Measurements from ENCODE around the gene TRIP10. TPM values are rescaled to one million over a fixed set of nuclear protein-coding genes. Genes with fewer than 3 reads are reported as not detected.

Gene TRIP10, protein sequence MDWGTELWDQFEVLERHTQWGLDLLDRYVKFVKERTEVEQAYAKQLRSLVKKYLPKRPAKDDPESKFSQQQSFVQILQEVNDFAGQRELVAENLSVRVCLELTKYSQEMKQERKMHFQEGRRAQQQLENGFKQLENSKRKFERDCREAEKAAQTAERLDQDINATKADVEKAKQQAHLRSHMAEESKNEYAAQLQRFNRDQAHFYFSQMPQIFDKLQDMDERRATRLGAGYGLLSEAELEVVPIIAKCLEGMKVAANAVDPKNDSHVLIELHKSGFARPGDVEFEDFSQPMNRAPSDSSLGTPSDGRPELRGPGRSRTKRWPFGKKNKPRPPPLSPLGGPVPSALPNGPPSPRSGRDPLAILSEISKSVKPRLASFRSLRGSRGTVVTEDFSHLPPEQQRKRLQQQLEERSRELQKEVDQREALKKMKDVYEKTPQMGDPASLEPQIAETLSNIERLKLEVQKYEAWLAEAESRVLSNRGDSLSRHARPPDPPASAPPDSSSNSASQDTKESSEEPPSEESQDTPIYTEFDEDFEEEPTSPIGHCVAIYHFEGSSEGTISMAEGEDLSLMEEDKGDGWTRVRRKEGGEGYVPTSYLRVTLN
- 10 to 100 TPM; 10.3 to 11.1 TPM for total RNA-seq

DNA sequence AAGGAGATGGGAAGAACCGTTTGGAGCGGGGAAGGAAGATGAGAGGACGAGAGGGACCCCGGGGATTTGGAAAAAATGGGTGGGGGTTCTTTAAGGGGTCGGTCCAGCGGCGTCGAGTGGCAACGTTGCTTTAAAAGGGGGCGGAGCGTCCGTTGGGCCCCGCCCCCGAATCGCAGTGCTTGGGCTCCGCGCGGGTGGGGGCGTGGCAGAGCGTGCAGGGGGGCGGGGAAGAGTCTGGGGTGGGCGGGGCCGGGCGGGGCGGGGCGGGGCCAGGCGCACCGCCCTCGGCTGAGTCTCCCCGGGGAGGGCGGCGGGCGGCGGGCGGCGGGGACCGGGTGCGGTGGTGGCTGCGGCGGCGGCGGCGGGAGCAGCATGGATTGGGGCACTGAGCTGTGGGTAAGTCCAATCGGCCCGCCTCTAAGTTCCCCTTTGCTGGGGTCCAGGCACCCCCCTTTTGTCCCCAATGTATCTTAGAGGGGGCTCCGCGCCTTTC, at the start of gene TRIP10:
TSS of gene TRIP10 (plus strand) at position 291 of the 493 bp plus-strand sequence. CDS start at position 373, 82 bp downstream.

DNA sequence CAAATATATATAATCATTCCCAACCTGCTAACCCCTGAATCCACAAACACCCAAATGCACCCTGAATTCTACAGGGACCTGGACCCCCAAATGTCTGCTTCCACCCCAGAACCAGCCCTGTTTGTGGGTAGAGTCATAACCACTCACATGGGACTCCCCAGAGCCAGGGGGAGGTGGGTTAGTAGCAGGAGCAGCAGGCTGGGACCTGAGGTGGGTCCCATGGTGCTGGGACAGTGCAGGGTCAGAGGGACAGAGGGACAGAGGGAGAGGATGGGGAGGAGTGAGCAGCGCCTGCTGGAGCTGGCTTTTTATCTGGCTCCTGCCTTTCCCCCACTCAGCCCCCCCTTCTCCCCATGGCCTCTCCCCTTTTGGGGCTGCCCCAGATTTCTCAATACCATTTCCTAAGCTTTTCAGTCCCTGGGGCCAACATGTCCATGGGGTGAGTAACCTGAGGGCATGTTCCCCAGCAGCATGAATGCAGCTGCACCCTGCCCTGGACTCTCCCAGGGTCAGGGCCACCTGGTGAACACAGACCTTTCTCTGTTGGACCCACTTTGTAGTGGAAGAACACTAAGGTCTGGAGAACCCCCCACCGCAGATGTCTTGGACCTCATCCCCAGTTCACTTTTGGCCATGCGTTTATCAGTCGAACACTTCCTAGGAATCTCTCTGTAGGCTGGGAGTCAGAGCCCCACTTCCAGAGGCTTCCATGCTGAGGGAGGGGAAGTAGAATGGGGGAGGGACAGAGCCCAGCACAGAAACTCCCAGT, 18.9 kb upstream of the TRIP10 start, which contains the start of gene C3:
TSS of gene C3 (minus strand) at position 282 of the 769 bp plus-strand sequence. CDS start at position 221, 61 bp downstream.

DNA sequence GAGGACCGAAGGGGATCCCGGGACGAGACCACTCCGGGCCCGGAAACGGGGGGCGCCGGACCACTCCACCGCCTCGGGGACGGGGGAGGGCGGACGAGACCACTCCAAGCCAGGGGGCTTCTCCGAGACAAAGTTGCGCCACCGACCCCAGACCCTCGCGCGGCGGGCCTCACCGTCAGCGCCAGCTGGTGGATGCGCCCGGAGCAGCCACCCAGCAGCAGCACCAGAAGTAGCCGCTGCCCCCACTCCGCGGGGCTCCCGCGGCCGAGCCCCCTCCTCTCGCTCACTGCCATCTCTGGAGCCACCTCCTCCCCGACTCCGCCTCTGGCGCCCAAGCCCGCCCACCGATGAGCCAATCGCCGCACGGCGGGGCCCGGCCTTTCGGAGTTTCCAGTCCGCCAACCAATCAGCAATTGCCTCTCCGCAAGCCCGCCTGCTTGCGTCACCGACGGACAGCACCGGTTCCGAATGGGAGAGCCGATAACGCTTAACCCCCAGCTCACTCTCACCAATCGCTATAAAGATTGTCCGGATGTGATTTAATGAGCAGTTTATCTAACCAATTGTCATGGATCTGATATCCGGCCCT, 2.1 kb upstream of the TRIP10 start, which contains the start of gene GPR108:
TSS of gene GPR108 (minus strand) at position 297 of the 589 bp plus-strand sequence. CDS start at position 293, 4 bp downstream.

DNA sequence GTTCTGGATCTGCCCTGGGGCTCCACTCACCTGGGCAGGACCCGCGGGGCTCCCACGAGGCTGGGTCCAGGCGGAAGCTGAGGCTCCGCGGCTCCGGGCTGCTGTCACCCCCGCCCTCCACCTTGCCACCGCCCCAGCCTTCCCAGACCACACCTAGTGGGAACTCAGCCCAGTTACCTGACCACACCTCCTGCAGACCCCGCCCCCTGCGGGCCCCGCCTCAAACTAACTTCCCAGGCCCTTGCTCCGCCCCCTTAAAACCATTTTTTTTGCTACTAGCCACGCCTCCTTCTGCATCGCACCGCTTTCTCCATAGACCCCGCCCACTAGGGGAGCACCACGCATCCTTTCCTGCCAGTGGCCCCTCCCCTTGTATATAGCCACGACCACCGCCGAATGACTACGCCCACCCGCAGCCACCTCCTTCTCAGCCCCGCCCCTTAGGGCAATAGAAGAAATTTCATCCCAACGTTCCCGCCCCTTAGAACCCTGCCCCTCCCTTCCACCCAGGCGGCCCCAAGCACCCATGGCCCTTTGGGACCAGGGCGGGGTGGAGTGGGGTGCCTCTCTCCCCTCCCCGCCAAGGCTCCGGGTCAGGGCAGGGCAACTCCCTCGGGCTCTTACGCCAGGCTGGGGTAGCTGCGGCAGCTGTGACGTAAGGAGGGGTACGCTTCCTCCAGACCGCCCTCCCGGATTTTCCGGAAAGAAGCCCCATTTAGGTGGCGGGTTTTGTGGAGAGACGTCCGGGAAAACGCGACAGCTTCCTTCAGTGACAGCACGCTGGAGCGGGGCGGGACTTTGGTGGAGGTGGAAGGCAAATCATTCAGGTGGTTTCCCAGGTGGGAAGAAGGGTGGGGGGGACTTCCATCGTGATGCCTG, 28.1 kb downstream of the TRIP10 start, which contains the start of gene SH2D3A:
TSS of gene SH2D3A (minus strand) at position 79 of the 879 bp plus-strand sequence. CDS start 3,687 bp downstream, outside the sequence.

DNA sequence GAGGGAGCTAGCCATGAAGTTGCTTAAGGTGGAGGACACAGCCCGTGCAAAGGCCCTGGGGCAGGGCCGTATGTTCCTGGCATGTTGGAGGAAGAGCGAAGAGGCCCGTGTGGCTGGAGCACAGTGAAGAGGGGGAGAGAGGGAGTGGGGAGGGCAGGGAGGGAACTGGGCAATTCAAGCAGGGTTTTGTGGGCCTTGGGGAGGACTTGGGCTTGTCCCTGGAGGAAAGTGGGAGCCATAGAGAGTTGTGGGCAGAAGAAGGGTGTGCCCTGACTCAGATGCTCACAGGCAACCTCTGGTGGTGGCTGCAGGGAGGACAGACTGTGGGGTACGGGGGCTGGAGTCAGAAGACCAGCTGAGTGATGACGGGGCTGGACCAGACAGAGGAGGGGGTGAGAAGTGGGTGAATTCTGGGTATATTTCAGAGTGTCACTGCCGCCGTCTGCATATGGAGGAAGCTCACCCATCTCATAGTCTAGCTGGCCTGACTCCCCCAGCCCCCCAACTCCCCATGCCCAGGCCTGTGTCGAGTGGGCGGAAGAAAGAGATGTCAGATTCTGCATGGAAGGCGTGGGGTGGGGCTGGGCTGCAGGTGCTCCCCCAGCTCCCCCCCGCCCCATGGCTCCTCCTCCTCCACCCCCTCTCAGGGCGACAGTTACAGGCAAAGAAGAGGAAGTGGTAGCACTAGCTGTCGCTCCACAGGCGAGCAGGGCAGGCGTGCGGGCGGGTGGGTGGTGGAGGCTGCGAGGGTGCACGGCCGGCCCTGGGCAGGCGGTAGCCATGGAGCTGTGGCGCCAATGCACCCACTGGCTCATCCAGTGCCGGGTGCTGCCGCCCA, 32.8 kb downstream of the TRIP10 start, which contains the start of gene VAV1:
TSS of gene VAV1 (plus strand) at position 681 of the 838 bp plus-strand sequence. CDS start at position 781, 100 bp downstream.

Small RNA genes within 50 kb of the gene (microRNA-seq; reads per million reads assigned to microRNA genes)
- gene MIR6791 (ENCODE audit: borderline microRNAs expressed, borderline replicate concordance): not detected

Other genes starting within 250 kb of the TRIP10 start
- 1 to 10 TPM; 2.1 to 2.8 TPM for gene TUBB4A, start 237.4 kb upstream of the TRIP10 start, total RNA-seq
- under 1 TPM; 0.71 to 0.77 TPM for gene TNFSF9, start 208.7 kb upstream of the TRIP10 start, total RNA-seq
- 1 to 10 TPM; 6.7 to 6.8 TPM for gene CD70, start 148.5 kb upstream of the TRIP10 start, total RNA-seq
- gene TNFSF14, start 69.5 kb upstream of the TRIP10 start, total RNA-seq: 10 to 100 TPM; 11.8 to 13.5 TPM
- not detected for gene C3, start 19.0 kb upstream of the TRIP10 start, total RNA-seq
- 10 to 100 TPM; 78.4 TPM for gene GPR108, start 2.1 kb upstream of the TRIP10 start, total RNA-seq
- 10 to 100 TPM; 43.8 to 43.9 TPM for gene SH2D3A, start 27.8 kb downstream of the TRIP10 start, total RNA-seq
- 100 to 1,000 TPM; 114 to 125 TPM for gene VAV1, start 33.0 kb downstream of the TRIP10 start, total RNA-seq
- 1 to 10 TPM; 1.6 to 1.9 TPM for gene ADGRE1, start 147.9 kb downstream of the TRIP10 start, total RNA-seq

Data from activated naive CD4-positive, alpha-beta T cell treated with anti-CD3 and anti-CD28 coated beads, Interleukin-2, amount 10 ng/mL, durations not matched to agents 5 hours and 36 hours (primary cell).